A549 (cell line): Measurements from ENCODE around the gene MEF2D.

ENCODE experiments used
- CHD4 ChIP-seq: fragments of 200-600 bp; sonication (generic); IDR thresholded peaks from 2 replicates; pipeline ENCODE4 v1.6.1; 2016; ENCODE audit warnings: antibody characterized with exemption, mild to moderate bottlenecking, borderline replicate concordance
- CTCF ChIP-seq: fragments of >200 bp; sonication (Bioruptor Twin); formaldehyde crosslinking; IDR thresholded peaks from 3 replicates; pipeline ENCODE4 v1.5.1; 2016
- EP300 ChIP-seq, 2 experiments: fragments of >200 bp; sonication (Bioruptor Twin); formaldehyde crosslinking; IDR thresholded peaks; 2 replicates in 1 of 2; 3 replicates in 1 of 2; pipeline ENCODE4 v1.6.1; 2016 to 2017
- HDAC2 ChIP-seq: fragments of 200-600 bp; sonication (generic); IDR thresholded peaks from 2 replicates; pipeline ENCODE4 v1.6.1; 2016
- JUN ChIP-seq, 2 experiments: fragments of >200 bp; sonication (Bioruptor Twin); formaldehyde crosslinking; IDR thresholded peaks; 2 replicates in 1 of 2; 3 replicates in 1 of 2; pipeline ENCODE4 v1.6.1; 2016 to 2017
- KDM1A ChIP-seq: fragments of 200-600 bp; sonication (generic); IDR thresholded peaks from 2 replicates; pipeline ENCODE4 v1.6.1; 2016; ENCODE audit warnings: low read depth, mild to moderate bottlenecking
- MAFK ChIP-seq: fragments of 450-650 bp; IDR thresholded peaks from 2 replicates; pipeline ENCODE4 v1.6.1; 2014; ENCODE audit not compliant: partially characterized antibody
- MYC ChIP-seq: IDR thresholded peaks from 2 replicates; pipeline ENCODE4 v1.6.1; 2012; ENCODE audit warnings: mild to moderate bottlenecking, inconsistent platforms, low read length, improper control_type of control experiment, borderline replicate concordance
- NFE2L2 ChIP-seq: fragments of 150-350 bp; conservative IDR thresholded peaks from 2 replicates; pipeline ENCODE4 v1.6.1; 2014; ENCODE audit warnings: low read length
- NR3C1 ChIP-seq: fragments of >200 bp; sonication (Bioruptor Twin); formaldehyde crosslinking; IDR thresholded peaks from 3 replicates; pipeline ENCODE4 v1.6.1; 2017
- POLR2A ChIP-seq: IDR thresholded peaks from 2 replicates; pipeline ENCODE4 v1.6.1; 2012; ENCODE audit warnings: mild to moderate bottlenecking, low read length
- RFX5 ChIP-seq: fragments of 450-650 bp; IDR thresholded peaks from 2 replicates; pipeline ENCODE4 v1.7.1; 2014; ENCODE audit warnings: antibody characterized with exemption, mild to moderate bottlenecking, moderate library complexity
- SMC3 ChIP-seq: fragments of >200 bp; sonication (Bioruptor Twin); formaldehyde crosslinking; IDR thresholded peaks from 3 replicates; pipeline ENCODE4 v1.6.1; 2018; ENCODE audit warnings: inconsistent platforms
- TP53 ChIP-seq: fragments of 250-450 bp; sonication (Bioruptor Pico); IDR thresholded peaks from 2 replicates; pipeline ENCODE4 v1.5.0; 2021; ENCODE audit warnings: mild to moderate bottlenecking, moderate library complexity

GRCh38 chr1:156516821-156517220, 16.2 kb upstream of the MEF2D start:
- no peak for TF ChIP-seq KDM1A
- TF ChIP-seq EP300 (IDR thresholded peaks at IDR 0.05): no peak
- TF ChIP-seq TP53 (CRISPR knock-in tag): no peak
- no peak for TF ChIP-seq CTCF
- no peak for TF ChIP-seq POLR2A
- TF ChIP-seq CHD4: no peak
- TF ChIP-seq RFX5: no peak
- no peak for TF ChIP-seq MAFK
- TF ChIP-seq JUN (IDR thresholded peaks at IDR 0.05): no peak
- no peak for TF ChIP-seq SMC3
- no peak for TF ChIP-seq HDAC2
- no peak for TF ChIP-seq NR3C1
- TF ChIP-seq NFE2L2: no peak
- no peak for TF ChIP-seq MYC
